Right lobe of liver (tissue), 6 donors: ENCODE measurements around the gene P2RY13. TPM values are rescaled to one million over a fixed set of nuclear protein-coding genes. Genes with fewer than 3 reads are reported as not detected.

Source experiments
- ATAC-seq, 4 donors: fragments of 200-7000 bp; cut with Tn5 transposase; one replicate each; pipeline ENCODE4 v1.9.1; 2020; ENCODE audit warnings: mild to moderate bottlenecking in 4 of 4, moderate library complexity in 4 of 4
- DNase-seq, 3 donors: peaks; one replicate each; pipeline ENCODE4 v3.0.0-alpha.2; 2020
- H3K27ac ChIP-seq, 3 donors: fragments of 200-600 bp; one replicate each; pipeline ENCODE4 v1.8.0; 2022
- H3K27me3 ChIP-seq, 2 donors: fragments of 200-600 bp; one replicate each; pipeline ENCODE4 v1.8.0; 2022
- H3K36me3 ChIP-seq, 4 donors: fragments of 200-600 bp; sonication (generic) in 1 of 4; one replicate each; pipeline versions ENCODE4 v1.5.1 to v1.8.0; 2017 to 2022; ENCODE audit warnings: control low read depth in 1 of 4
- H3K4me1 ChIP-seq, 4 donors: fragments of 200-600 bp; sonication (generic) in 1 of 4; one replicate each; pipeline versions ENCODE4 v1.5.1 to v1.8.0; 2017 to 2022; ENCODE audit warnings: control low read depth in 1 of 4
- H3K4me3 ChIP-seq, 3 donors: fragments of 200-600 bp; one replicate each; pipeline ENCODE4 v1.8.0; 2022
- H3K9me3 ChIP-seq, 4 donors: fragments of 200-600 bp; sonication (generic) in 1 of 4; one replicate each; pipeline versions ENCODE4 v1.5.1 to v1.8.0; 2017 to 2022; ENCODE audit warnings: control low read depth in 1 of 4
- CTCF ChIP-seq, 4 donors: fragments of 200-600 bp in 3 of 4; fragments of 450-650 bp in 1 of 4; IDR thresholded peaks; one replicate each; pipeline versions ENCODE4 v1.5.1 to v1.8.0; 2016 to 2022; ENCODE audit warnings: antibody characterized with exemption in 4 of 4, mild to moderate bottlenecking in 2 of 4
- POLR2A ChIP-seq: fragments of 450-650 bp; IDR thresholded peaks from one replicate; pipeline ENCODE4 v1.6.1; 2017; ENCODE audit warnings: antibody characterized with exemption, mild to moderate bottlenecking
- WGBS: methylation state at CpG from one replicate; pipeline ENCODE4 v1.1.6; 2018; ENCODE audit warnings: low coverage, low lambda C conversion rate; ENCODE audit not compliant: insufficient coverage; ENCODE audit errors: missing lambda C conversion rate; 5-methylcytosine and 5-hydroxymethylcytosine counted together
- intact Hi-C, 2 donors: fragments of 100-400 bp; cut with DNase I; formaldehyde crosslinking; loops; one replicate each; pipeline versions ENCODE4 v1.11.2 to v1.14.1; 2022
- total RNA-seq, 6 experiments: library from RNA; depleted of rRNA in 2 of 6; stranded (reverse); fragments of >200 nt in 2 of 6; fragmentation: NEBNext Ultra II Directional in 3 of 6; extraction: Animal tissue kit (Norgen Biotek cat#: 25700) in 3 of 6; gene quantifications; one replicate each; pipeline versions ENCODE4 v1.1.0 to v1.2.4, GENCODE V29; 2016 to 2023
- donor health status: DM: no; HTN: yes; CAD: no.
- donor health status: DM: no; HTN: no; CAD: no.
- donor health status: DM: no; HTN: no; CAD: no.
- donor health status: DM: no; HTN: yes; CAD: no.
- donor health status: DM: no; HTN: yes; CAD: no.

The P2RY13 gene
- total RNA-seq, 6 experiments from 2014 or later, result 0.95 to 4.8 (median 1.9) TPM

GRCh38 chr3:151306168-151306810 is 23.1 kb downstream of the P2RY13 start:
- DNase-seq (no peak), ATAC-seq (no peak)
- Histone ChIP-seq H3K4me1 (no peaks in the 10 kb centered on the region), H3K27me3 (no peaks in the 10 kb centered on the region), H3K4me3 (no peak overlapping the region), H3K36me3 (no peaks in the 10 kb centered on the region), H3K9me3 (peaks cover 0 to 3% (median 0%) of the 10 kb centered on the region in 4 donors), H3K27ac (no peak overlapping the region)
- TF ChIP-seq CTCF (IDR thresholded peaks at IDR 0.05) (no peak), POLR2A (no peak)
- intact Hi-C loops, result no loop called here
- 72% methylated on average over 2 of the region's 6 CpGs for WGBS

GRCh38 chr3:151305775-151306151 is 23.6 kb downstream of the P2RY13 start:
- Histone ChIP-seq H3K4me3 (no peak overlapping the region), H3K36me3 (no peaks in the 10 kb centered on the region), H3K27ac (no peak overlapping the region), H3K27me3 (no peaks in the 10 kb centered on the region), H3K4me1 (no peaks in the 10 kb centered on the region), H3K9me3 (peaks cover 0 to 3% (median 0%) of the 10 kb centered on the region in 4 donors)
- DNase-seq, result no peak
- no peak for ATAC-seq
- intact Hi-C loops, result no loop called here
- WGBS, result 96% methylated on average over 4 of the region's 4 CpGs
- no peak for TF ChIP-seq CTCF (IDR thresholded peaks at IDR 0.05)
- TF ChIP-seq POLR2A, result no peak

GRCh38 chr3:151305060-151305774 is 24.1 kb downstream of the P2RY13 start:
- ATAC-seq (peak; percentile 59 to 98 (median 80)), DNase-seq (peak; percentile 60 to 66 (median 60))
- TF ChIP-seq POLR2A (no peak), CTCF (IDR thresholded peaks at IDR 0.05) (peak in 1 of 4 donors; percentile 28)
- H3K36me3 ChIP-seq, result no peaks in the 10 kb centered on the region
- WGBS, result 78% methylated on average over 4 of the region's 7 CpGs
- H3K27ac ChIP-seq, result no peak overlapping the region
- peaks cover 0 to 3% (median 0%) of the 10 kb centered on the region in 4 donors for H3K9me3 ChIP-seq
- no peaks in the 10 kb centered on the region for H3K4me1 ChIP-seq
- no peak overlapping the region for H3K4me3 ChIP-seq
- H3K27me3 ChIP-seq, result no peaks in the 10 kb centered on the region
- intact Hi-C loops, result no loop called here

- Histone ChIP-seq H3K4me1 (no peaks in the 10 kb centered on the region), H3K36me3 (no peaks in the 10 kb centered on the region), H3K9me3 (peaks cover 0 to 3% (median 0%) of the 10 kb centered on the region in 4 donors), H3K27me3 (no peaks in the 10 kb centered on the region), H3K27ac (no peak overlapping the region), H3K4me3 (no peak overlapping the region)
- DNase-seq (no peak), ATAC-seq (no peak)
- TF ChIP-seq POLR2A (no peak), CTCF (IDR thresholded peaks at IDR 0.05) (no peak)
- intact Hi-C loops, result no loop called here
- WGBS, result 57% methylated on average over 2 of the region's 2 CpGs
Measured at GRCh38 chr3:151303751-151304150, 25.6 kb downstream of the P2RY13 start.
